Body of pancreas (tissue), 4 donors: ENCODE results near the gene MINDY2.

Experiments
- CTCF ChIP-seq, 7 experiments: fragments of 450-650 bp in 4 of 7; fragments of 200-600 bp in 3 of 7; sonication (generic) in 3 of 7; IDR thresholded peaks; one replicate each; pipeline ENCODE4 v1.5.1; 2016 to 2019; ENCODE audit warnings: antibody characterized with exemption in 7 of 7
- POLR2A ChIP-seq, 3 donors: fragments of 450-650 bp; IDR thresholded peaks; one replicate each; pipeline ENCODE4 v1.6.1; 2016; ENCODE audit warnings: antibody characterized with exemption in 3 of 3, mild to moderate bottlenecking in 2 of 3

GRCh38 chr15:58867926-58868325 lies 96.8 kb downstream of the MINDY2 start:
- TF ChIP-seq CTCF (IDR thresholded peaks at IDR 0.05) (no peak), POLR2A (IDR thresholded peaks at IDR 0.05) (no peak)
